ENCODE measurements around the gene ZCCHC14. TPM values are rescaled to one million over a fixed set of nuclear protein-coding genes. Genes with fewer than 3 reads are reported as not detected.

Gene ZCCHC14
- total RNA-seq, 1 experiment from 2014 or later, result 27.7 TPM

GRCh38 chr16:87438611-87438985 lies 54.2 kb downstream of the ZCCHC14 start:
- Histone ChIP-seq H3K27ac (ENCODE audit: insufficient read length, low read depth, low read length) (no peak overlapping the region), H3K23me2 (ENCODE audit: insufficient read length, low read depth, low read length, poor library complexity, severe bottlenecking) (no peaks in the 10 kb centered on the region), H2BK15ac (ENCODE audit: low read depth, low read length) (no peak overlapping the region), H3K4me1 (ENCODE audit: insufficient read depth, low read length) (no peaks in the 10 kb centered on the region), H3K9ac (ENCODE audit: extremely low read depth, insufficient read length, low read length) (no peak overlapping the region), H4K20me1 (ENCODE audit: control insufficient read depth, insufficient read depth, insufficient read length) (no peaks in the 10 kb centered on the region), H3K14ac (ENCODE audit: insufficient read depth, low read length) (no peak overlapping the region), H2AK5ac (ENCODE audit: insufficient read length, low read length) (no peak overlapping the region), H2BK120ac (ENCODE audit: low read depth, low read length, poor library complexity, severe bottlenecking) (no peak overlapping the region), H3K79me1 (ENCODE audit: insufficient read depth, low read depth, low read length, poor library complexity, severe bottlenecking) (peaks cover 5% of the 10 kb centered on the region), H3K27me3 (ENCODE audit: insufficient read depth, low read length) (no peaks in the 10 kb centered on the region), H3K4me2 (ENCODE audit: insufficient read depth, insufficient read length, low read length) (no peak overlapping the region), H3K18ac (ENCODE audit: insufficient read length, low read depth, low read length) (no peak overlapping the region), H3K4ac (ENCODE audit: low read depth, low read length) (no peak overlapping the region), H2BK20ac (ENCODE audit: low read depth, low read length, poor library complexity, severe bottlenecking) (no peak overlapping the region), H4K91ac (ENCODE audit: insufficient read length, low read depth, low read length) (no peak overlapping the region), H3K56ac (ENCODE audit: insufficient read length, low read depth, low read length) (no peak overlapping the region), H4K8ac (replicated peaks; ENCODE audit: insufficient read length, low read depth, low read length) (no peak overlapping the region), H3T11ph (ENCODE audit: low read length) (no peak overlapping the region), H2BK5ac (ENCODE audit: insufficient read length, low read length) (no peak overlapping the region), H4K5ac (ENCODE audit: insufficient read length, low read depth, low read length) (no peak overlapping the region), H3K9me3 (ENCODE audit: control insufficient read depth, low read depth, low read length) (no peaks in the 10 kb centered on the region), H3K79me2 (ENCODE audit: insufficient read depth, low read length) (no peaks in the 10 kb centered on the region), H3K23ac (ENCODE audit: insufficient read length, low read depth, low read length) (no peak overlapping the region), H2BK12ac (ENCODE audit: insufficient read length, low read depth, low read length) (no peak overlapping the region), H2AFZ (ENCODE audit: low read length) (no peak overlapping the region)
- peaks cover 8 to 10% of the 10 kb centered on the region in 2 experiments for H3K4me1 Mint-ChIP-seq
- no peak for TF ChIP-seq CTCF (conservative IDR thresholded peaks at IDR 0.05)
- H3K9me3 Mint-ChIP-seq, result peaks cover 3% of the 10 kb centered on the region in 2 experiments; a peak in 2 of 5 replicates
- no peak for DNase-seq
- no peaks in the 10 kb centered on the region for H3K27me3 Mint-ChIP-seq (ENCODE audit: low read depth)
- WGBS (ENCODE audit: extremely low coverage, insufficient read length, low lambda C conversion rate), result no CpG with 5 or more reads among the region's 9 CpGs
- H3K27ac Mint-ChIP-seq, result no peak overlapping the region; a peak in 1 of 7 replicates
- H3K36me3 Mint-ChIP-seq (ENCODE audit: insufficient read depth in 1 of 3, low read depth in 3 of 3), result peaks cover 16 to 20% (median 19%) of the 10 kb centered on the region in 3 experiments
- H3K4me3 Mint-ChIP-seq, result no peak overlapping the region
